ENCODE measurements around the gene PLSCR2.
"Not testable (repeated sequence)": the region's sequence is repeated elsewhere in the genome, so short reads cannot be mapped to it uniquely, and the experiment has no call there.

The PLSCR2 gene

GRCh38 chr3:146412711-146413110 lies 56.6 kb downstream of the PLSCR2 start:
- DNase-seq, result not testable (repeated sequence)

- DNase-seq, result no peak
These were observed 61.4 kb downstream of the PLSCR2 start for GRCh38 chr3:146407956-146408355.

- DNase-seq, result no peak
These were observed 64.9 kb downstream of the PLSCR2 start for GRCh38 chr3:146404436-146404835.

- DNase-seq, result no peak
These were observed 65.6 kb downstream of the PLSCR2 start for GRCh38 chr3:146403792-146404191.

- no peak for DNase-seq
These were observed 72.6 kb downstream of the PLSCR2 start for GRCh38 chr3:146396792-146397191.

GRCh38 chr3:146395164-146395563 lies 74.2 kb downstream of the PLSCR2 start:
- DNase-seq, result no peak

- no peak for DNase-seq
These were observed 78.4 kb downstream of the PLSCR2 start for GRCh38 chr3:146390957-146391356.

GRCh38 chr3:146390006-146390772 lies 79.2 kb downstream of the PLSCR2 start:
- DNase-seq, result no peak

- no peak for DNase-seq
These were observed 81.8 kb downstream of the PLSCR2 start for GRCh38 chr3:146387566-146387965.

GRCh38 chr3:146386936-146387335 lies 82.4 kb downstream of the PLSCR2 start:
- DNase-seq, result no peak

- no peak for DNase-seq
These were observed 84.6 kb downstream of the PLSCR2 start for GRCh38 chr3:146384786-146385185.

Measured in stimulated activated naive CD4-positive, alpha-beta T cell treated with Interleukin-2 at 50 U/mL for 16 hours (primary cell).